HCT116 (cell line): ENCODE results near the gene IL31RA.

Experiments
- CTCF ChIP-seq, 3 experiments: fragments of 200-600 bp in 1 of 3; sonication (generic) in 1 of 3; IDR thresholded peaks in 2 of 3; conservative IDR thresholded peaks in 1 of 3; 2 replicates each; pipeline ENCODE4 v1.5.1; 2012 to 2017; ENCODE audit warnings: low read depth in 2 of 3, low read length in 2 of 3, antibody characterized with exemption in 1 of 3, borderline replicate concordance in 1 of 3, control low read depth in 1 of 3, mild to moderate bottlenecking in 1 of 3, mixed read lengths in 1 of 3, mixed run types in 1 of 3, moderate library complexity in 1 of 3; ENCODE audit not compliant: insufficient read depth in 1 of 3
- POLR2AphosphoS5 ChIP-seq: IDR thresholded peaks from 2 replicates; pipeline ENCODE4 v1.6.1; 2011; ENCODE audit warnings: mild to moderate bottlenecking, low read depth, low read length, moderate library complexity
- TF ChIP-seq, protein P1 (sequence below): IDR thresholded peaks from 2 replicates; pipeline ENCODE4 v1.6.1; 2012; ENCODE audit warnings: low read depth

DNA sequence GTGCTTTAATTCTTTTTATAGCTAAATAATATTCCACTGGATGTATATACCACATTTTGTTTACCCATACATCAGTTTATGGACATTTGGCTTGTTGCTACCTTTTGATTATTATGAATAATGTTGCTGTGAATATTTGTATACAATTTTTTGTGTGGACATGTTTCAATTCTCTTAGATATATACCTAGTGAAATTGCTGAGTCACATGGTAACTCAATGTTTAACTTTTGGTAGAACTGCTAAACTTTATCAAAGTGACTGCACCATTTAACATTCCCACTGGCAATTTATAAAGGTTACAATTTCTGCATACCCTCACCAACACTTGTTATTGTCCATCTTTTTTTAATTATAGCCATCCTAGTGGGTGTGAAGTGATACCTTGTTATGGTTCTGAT lies 22.1 kb downstream of the IL31RA start:
- TF ChIP-seq CTCF (IDR thresholded peaks at IDR 0.05 in 2 of 3, conservative IDR thresholded peaks at IDR 0.05 in 1 of 3; ENCODE audit: borderline replicate concordance in 1 of 3, insufficient read depth in 1 of 3, low read depth in 2 of 3, low read length in 2 of 3) (no peak), POLR2AphosphoS5 (no peak)
- TF ChIP-seq, protein P1, sequence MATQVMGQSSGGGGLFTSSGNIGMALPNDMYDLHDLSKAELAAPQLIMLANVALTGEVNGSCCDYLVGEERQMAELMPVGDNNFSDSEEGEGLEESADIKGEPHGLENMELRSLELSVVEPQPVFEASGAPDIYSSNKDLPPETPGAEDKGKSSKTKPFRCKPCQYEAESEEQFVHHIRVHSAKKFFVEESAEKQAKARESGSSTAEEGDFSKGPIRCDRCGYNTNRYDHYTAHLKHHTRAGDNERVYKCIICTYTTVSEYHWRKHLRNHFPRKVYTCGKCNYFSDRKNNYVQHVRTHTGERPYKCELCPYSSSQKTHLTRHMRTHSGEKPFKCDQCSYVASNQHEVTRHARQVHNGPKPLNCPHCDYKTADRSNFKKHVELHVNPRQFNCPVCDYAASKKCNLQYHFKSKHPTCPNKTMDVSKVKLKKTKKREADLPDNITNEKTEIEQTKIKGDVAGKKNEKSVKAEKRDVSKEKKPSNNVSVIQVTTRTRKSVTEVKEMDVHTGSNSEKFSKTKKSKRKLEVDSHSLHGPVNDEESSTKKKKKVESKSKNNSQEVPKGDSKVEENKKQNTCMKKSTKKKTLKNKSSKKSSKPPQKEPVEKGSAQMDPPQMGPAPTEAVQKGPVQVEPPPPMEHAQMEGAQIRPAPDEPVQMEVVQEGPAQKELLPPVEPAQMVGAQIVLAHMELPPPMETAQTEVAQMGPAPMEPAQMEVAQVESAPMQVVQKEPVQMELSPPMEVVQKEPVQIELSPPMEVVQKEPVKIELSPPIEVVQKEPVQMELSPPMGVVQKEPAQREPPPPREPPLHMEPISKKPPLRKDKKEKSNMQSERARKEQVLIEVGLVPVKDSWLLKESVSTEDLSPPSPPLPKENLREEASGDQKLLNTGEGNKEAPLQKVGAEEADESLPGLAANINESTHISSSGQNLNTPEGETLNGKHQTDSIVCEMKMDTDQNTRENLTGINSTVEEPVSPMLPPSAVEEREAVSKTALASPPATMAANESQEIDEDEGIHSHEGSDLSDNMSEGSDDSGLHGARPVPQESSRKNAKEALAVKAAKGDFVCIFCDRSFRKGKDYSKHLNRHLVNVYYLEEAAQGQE = no peak
